ENCODE measurements around the gene SIGLEC9.

Gene SIGLEC9

DNA sequence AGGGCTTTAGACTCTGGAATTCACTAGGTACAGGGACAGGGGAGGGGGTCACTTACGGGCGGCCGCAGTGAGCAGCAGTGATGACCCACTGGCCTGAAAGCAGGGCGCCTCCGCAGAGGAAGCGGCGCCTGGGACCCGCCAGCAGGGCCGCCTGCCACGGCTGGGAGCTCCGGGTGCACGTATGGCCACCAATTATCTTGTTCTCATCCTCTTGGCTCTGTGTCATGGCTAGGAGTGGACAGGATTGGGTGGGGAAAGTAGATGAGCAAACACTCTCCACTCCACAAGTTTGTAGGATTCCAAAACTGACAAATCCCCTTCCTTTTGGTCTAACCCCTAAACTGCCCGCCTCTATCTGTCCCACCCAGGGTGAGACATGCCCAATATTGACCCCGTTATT lies 43.2 kb upstream of the SIGLEC9 start:
- in situ Hi-C loops (cut with HindIII; ENCODE audit: low sequenced_read_pairs) = no loop called here
- no peak overlapping the region for H3K4me3 ChIP-seq (ENCODE audit: low read depth, low read length)
- no peak for DNase-seq (ENCODE audit: low read depth)
- TF ChIP-seq CTCF (IDR thresholded peaks at IDR 0.05; ENCODE audit: low read depth, low read length, missing control alignments) = no peak

DNA sequence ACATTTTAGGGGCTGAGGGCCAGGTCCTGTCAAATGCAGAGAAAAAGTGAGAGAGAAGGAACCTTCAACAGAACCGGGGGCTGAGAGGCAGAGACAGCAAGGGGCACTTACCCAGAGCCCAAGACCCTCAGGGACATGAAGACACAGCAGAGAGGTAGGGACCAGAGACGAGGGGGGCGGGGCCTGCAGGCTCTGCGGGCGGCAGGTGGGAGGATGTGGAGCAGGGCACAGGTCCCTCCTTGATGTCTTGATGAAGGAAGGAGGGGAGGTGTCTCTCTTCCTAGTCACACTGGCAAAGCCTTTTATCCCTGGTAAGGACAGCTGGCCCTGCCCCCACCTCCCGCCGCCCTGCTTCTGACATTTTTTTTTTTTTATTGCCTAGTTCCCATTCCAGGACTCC lies 42.1 kb upstream of the SIGLEC9 start, which contains the start of gene KLK14:
TSS of gene KLK14 (minus strand) at position 277 of the 400 bp plus-strand sequence. CDS start at position 4, 273 bp downstream.
- in situ Hi-C loops (cut with HindIII; ENCODE audit: low sequenced_read_pairs) = no loop called here
- H3K4me3 ChIP-seq (ENCODE audit: low read depth, low read length) = no peak within 1 kb of the TSS
- no peak for TF ChIP-seq CTCF (IDR thresholded peaks at IDR 0.05; ENCODE audit: low read depth, low read length, missing control alignments)
- DNase-seq (ENCODE audit: low read depth) = no peak

GRCh38 chr19:51083181-51083580 lies 41.5 kb upstream of the SIGLEC9 start:
- H3K4me3 ChIP-seq (ENCODE audit: low read depth, low read length) = no peak overlapping the region
- no peak for DNase-seq (ENCODE audit: low read depth)
- in situ Hi-C loops (cut with HindIII; ENCODE audit: low sequenced_read_pairs) = no loop called here
- TF ChIP-seq CTCF (IDR thresholded peaks at IDR 0.05; ENCODE audit: low read depth, low read length, missing control alignments) = no peak

- H3K4me3 ChIP-seq (ENCODE audit: low read depth, low read length) = no peak overlapping the region
- in situ Hi-C loops (cut with HindIII; ENCODE audit: low sequenced_read_pairs) = no loop called here
- DNase-seq (ENCODE audit: low read depth) = no peak
- TF ChIP-seq CTCF (IDR thresholded peaks at IDR 0.05; ENCODE audit: low read depth, low read length, missing control alignments) = no peak
These were observed 40.9 kb upstream of the SIGLEC9 start for GRCh38 chr19:51083783-51084182.

DNA sequence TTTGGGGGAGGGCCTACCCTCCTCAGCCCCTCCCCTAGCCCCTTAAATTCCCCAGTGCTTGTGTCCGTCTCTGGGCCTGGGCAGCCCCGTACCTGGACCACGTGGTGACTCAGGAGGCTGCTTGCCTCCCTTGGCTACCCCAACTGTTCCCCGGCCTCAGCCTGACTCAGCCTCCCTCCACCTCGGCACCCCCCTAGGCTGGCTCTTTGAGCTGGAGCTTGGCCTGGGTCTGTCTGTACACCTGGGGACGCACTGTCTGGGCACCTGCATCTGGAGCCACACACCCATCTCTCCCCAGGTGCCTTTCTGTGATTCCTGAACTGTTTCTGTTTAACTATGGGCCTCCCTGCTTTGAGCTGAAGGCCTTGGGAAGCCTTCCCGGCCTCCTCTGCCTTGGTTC lies 40.2 kb upstream of the SIGLEC9 start:
- TF ChIP-seq CTCF (IDR thresholded peaks at IDR 0.05; ENCODE audit: low read depth, low read length, missing control alignments) = no peak
- in situ Hi-C loops (cut with HindIII; ENCODE audit: low sequenced_read_pairs) = no loop called here
- H3K4me3 ChIP-seq (ENCODE audit: low read depth, low read length) = no peak overlapping the region
- DNase-seq (ENCODE audit: low read depth) = no peak

DNA sequence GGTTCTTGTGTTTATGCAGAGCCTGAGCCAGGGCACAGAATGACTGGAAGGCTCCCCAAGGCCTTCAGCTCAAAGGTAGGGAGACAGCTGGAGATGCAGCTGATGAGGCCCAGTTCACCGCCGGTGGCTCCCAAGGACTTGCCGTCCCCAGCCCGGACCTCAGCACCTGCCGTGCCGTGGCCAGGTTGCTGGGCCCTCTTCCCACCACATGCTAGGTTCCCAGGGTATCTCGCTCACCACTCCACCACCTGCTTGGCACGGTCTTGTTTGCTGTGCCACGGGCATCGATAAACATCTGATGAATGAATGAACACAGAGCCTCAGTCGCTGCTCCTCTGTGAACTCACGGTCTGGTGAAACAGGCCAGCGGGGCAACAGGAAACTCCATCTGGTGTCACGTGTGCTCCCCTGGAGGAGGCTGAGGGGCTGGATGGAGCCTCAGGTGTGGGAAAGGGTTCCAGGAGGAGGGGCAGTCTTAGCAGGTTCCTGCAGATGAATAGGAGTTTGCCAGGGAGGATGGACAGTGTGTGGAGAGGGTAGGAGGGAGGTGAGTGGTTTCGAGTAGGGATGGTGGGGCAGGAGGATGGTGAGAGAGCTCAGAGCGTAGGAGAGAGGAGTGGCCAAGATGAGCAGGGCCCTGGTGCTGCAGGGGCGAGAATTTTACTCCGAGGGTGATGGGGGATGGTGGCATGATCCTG lies 38.4 kb upstream of the SIGLEC9 start:
- no peak for TF ChIP-seq CTCF (IDR thresholded peaks at IDR 0.05; ENCODE audit: low read depth, low read length, missing control alignments)
- no peak for DNase-seq (ENCODE audit: low read depth)
- no peak overlapping the region for H3K4me3 ChIP-seq (ENCODE audit: low read depth, low read length)
- in situ Hi-C loops (cut with HindIII; ENCODE audit: low sequenced_read_pairs) = no loop called here

All from astrocyte of the cerebellum (primary cell).